ENCODE results near the gene MIA3. TPM values are rescaled to one million over a fixed set of nuclear protein-coding genes. Genes with fewer than 3 reads are reported as not detected.
A peak's percentile ranks its signal among the peaks of the same experiment; 100 is the strongest.
"Not testable (repeated sequence)": the region's sequence is repeated elsewhere in the genome, so short reads cannot be mapped to it uniquely, and the experiment has no call there.

Gene MIA3
- polyA plus RNA-seq, 1 of the 3 experiments (the other 2 are of a cell fraction), result 51.4 TPM

DNA sequence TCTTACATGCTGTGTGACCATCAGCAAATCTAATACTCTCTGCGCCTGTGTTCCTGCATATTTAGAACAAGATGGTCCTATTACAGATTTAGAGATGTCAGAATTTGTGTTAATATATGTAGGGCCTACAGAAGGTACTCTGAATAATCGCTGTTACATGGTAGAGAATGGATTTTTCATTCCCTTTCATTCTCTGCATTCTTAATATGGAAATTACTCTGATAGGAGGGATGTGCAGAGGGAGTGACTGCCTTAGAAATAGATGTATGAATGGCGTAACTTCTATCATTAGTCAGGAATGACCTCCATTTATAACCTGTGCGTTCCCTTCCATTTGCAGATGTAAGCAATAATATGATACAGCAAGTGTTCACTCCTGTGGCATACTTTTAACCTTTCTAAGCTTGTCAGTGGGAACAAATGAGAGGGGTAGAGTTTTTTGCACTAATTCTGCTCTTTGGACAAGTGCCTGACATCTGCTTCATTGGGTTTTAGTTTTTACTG is 45.6 kb downstream of the MIA3 start (continued):
- TF ChIP-seq, protein P1, sequence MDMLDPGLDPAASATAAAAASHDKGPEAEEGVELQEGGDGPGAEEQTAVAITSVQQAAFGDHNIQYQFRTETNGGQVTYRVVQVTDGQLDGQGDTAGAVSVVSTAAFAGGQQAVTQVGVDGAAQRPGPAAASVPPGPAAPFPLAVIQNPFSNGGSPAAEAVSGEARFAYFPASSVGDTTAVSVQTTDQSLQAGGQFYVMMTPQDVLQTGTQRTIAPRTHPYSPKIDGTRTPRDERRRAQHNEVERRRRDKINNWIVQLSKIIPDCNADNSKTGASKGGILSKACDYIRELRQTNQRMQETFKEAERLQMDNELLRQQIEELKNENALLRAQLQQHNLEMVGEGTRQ (IDR thresholded peaks at IDR 0.05; ENCODE audit: borderline replicate concordance, low read depth, low read length), result no peak
- TF ChIP-seq FOSL2 (IDR thresholded peaks at IDR 0.05; ENCODE audit: borderline replicate concordance, low read depth), result no peak
- TF ChIP-seq RAD21 (IDR thresholded peaks at IDR 0.05; ENCODE audit: low read length), result no peak

GRCh38 chr1:222665964-222666363 is 48.1 kb downstream of the MIA3 start:
- Histone ChIP-seq H3K9ac (no peak overlapping the region), H3K4me2 (no peak overlapping the region), H3K79me2 (ENCODE audit: insufficient read depth) (peaks cover 11% of the 10 kb centered on the region; the same call in 1 of the 2 replicates), H3K9me2 (no peaks in the 10 kb centered on the region), H3K27me3 (ENCODE audit: insufficient read depth) (no peaks in the 10 kb centered on the region), H2AFZ (ENCODE audit: low read depth) (no peak overlapping the region), H3F3A (replicated peaks; ENCODE audit: insufficient read depth) (peaks cover 21% of the 10 kb centered on the region), H3K27ac (ENCODE audit: low read depth in 2 of 2, low read length in 1 of 2) (no peak overlapping the region), H3K36me3 (replicated peaks in 1 of 2; ENCODE audit: control insufficient read depth in 1 of 2, insufficient read depth in 2 of 2, low read length in 1 of 2) (peaks cover 65 to 79% of the 10 kb centered on the region in 2 experiments), H3K9me3 (no peaks in the 10 kb centered on the region), H4K20me1 (ENCODE audit: insufficient read depth) (no peaks in the 10 kb centered on the region), H3K4me1 (ENCODE audit: control insufficient read depth in 1 of 2, insufficient read depth in 2 of 2, low read depth in 1 of 2, low read length in 1 of 2) (peaks cover 0 to 6% of the 10 kb centered on the region in 2 experiments; a peak in 2 of 4 replicates), H3K4me3 (ENCODE audit: low read depth in 2 of 2, low read length in 1 of 2) (no peak overlapping the region)
- CTCF ChIA-PET, result interaction anchor here (1.1 kb wide), 1 partner anchor 32 kb away, joined by 4 read pairs; no protein-coding TSS in a partner anchor
- DNase-seq, result no peak
- no peak for TF ChIP-seq SIN3A (IDR thresholded peaks at IDR 0.05; ENCODE audit: borderline replicate concordance, low read depth, low read length)
- no peak for TF ChIP-seq GABPA (IDR thresholded peaks at IDR 0.05; ENCODE audit: low read depth)
- no peak for TF ChIP-seq RXRA (IDR thresholded peaks at IDR 0.05; ENCODE audit: borderline replicate concordance, low read depth)
- TF ChIP-seq, protein P2, sequence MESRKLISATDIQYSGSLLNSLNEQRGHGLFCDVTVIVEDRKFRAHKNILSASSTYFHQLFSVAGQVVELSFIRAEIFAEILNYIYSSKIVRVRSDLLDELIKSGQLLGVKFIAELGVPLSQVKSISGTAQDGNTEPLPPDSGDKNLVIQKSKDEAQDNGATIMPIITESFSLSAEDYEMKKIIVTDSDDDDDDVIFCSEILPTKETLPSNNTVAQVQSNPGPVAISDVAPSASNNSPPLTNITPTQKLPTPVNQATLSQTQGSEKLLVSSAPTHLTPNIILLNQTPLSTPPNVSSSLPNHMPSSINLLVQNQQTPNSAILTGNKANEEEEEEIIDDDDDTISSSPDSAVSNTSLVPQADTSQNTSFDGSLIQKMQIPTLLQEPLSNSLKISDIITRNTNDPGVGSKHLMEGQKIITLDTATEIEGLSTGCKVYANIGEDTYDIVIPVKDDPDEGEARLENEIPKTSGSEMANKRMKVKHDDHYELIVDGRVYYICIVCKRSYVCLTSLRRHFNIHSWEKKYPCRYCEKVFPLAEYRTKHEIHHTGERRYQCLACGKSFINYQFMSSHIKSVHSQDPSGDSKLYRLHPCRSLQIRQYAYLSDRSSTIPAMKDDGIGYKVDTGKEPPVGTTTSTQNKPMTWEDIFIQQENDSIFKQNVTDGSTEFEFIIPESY (IDR thresholded peaks at IDR 0.05; ENCODE audit: borderline replicate concordance, low read depth), result no peak
- TF ChIP-seq, protein P3, sequence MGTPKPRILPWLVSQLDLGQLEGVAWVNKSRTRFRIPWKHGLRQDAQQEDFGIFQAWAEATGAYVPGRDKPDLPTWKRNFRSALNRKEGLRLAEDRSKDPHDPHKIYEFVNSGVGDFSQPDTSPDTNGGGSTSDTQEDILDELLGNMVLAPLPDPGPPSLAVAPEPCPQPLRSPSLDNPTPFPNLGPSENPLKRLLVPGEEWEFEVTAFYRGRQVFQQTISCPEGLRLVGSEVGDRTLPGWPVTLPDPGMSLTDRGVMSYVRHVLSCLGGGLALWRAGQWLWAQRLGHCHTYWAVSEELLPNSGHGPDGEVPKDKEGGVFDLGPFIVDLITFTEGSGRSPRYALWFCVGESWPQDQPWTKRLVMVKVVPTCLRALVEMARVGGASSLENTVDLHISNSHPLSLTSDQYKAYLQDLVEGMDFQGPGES (IDR thresholded peaks at IDR 0.05; ENCODE audit: low read depth, low read length), result no peak
- no peak for TF ChIP-seq RCOR1 (IDR thresholded peaks at IDR 0.05; ENCODE audit: low read length)
- POLR2A ChIA-PET, result no interaction called here
- 91% methylated on average over 7 of the region's 7 CpGs for WGBS (ENCODE audit: low lambda C conversion rate)

GRCh38 chr1:222668184-222668583 is 50.3 kb downstream of the MIA3 start:
- Histone ChIP-seq H3K79me2 (ENCODE audit: insufficient read depth) (peaks cover 11% of the 10 kb centered on the region; the same call in 1 of the 2 replicates), H3K36me3 (replicated peaks in 1 of 2; ENCODE audit: control insufficient read depth in 1 of 2, insufficient read depth in 2 of 2, low read length in 1 of 2) (peaks cover 60 to 78% of the 10 kb centered on the region in 2 experiments), H3K27ac (ENCODE audit: low read depth in 2 of 2, low read length in 1 of 2) (peak overlapping the region in 1 of 2 experiments; percentile 48; a peak in 2 of 4 replicates), H3F3A (replicated peaks; ENCODE audit: insufficient read depth) (peaks cover 21% of the 10 kb centered on the region)
- H3K9ac ChIP-seq; H3K4me3 ChIP-seq (ENCODE audit: low read depth in 2 of 2, low read length in 1 of 2); POLR2A ChIA-PET; DNase-seq; H4K20me1 ChIP-seq (ENCODE audit: insufficient read depth); H3K4me1 ChIP-seq (ENCODE audit: control insufficient read depth in 1 of 2, insufficient read depth in 2 of 2, low read depth in 1 of 2, low read length in 1 of 2); H3K4me2 ChIP-seq; H3K9me2 ChIP-seq; CTCF ChIA-PET; H2AFZ ChIP-seq (ENCODE audit: low read depth); H3K27me3 ChIP-seq (ENCODE audit: insufficient read depth); H3K9me3 ChIP-seq: not testable (repeated sequence)
- WGBS (ENCODE audit: low lambda C conversion rate), result no CpG with 5 or more reads among the region's 4 CpGs

- 100% methylated on average over 1 of the region's 2 CpGs for WGBS (ENCODE audit: low lambda C conversion rate)
- H4K20me1 ChIP-seq (ENCODE audit: insufficient read depth); H3K4me2 ChIP-seq; H3K4me1 ChIP-seq (ENCODE audit: control insufficient read depth in 1 of 2, insufficient read depth in 2 of 2, low read depth in 1 of 2, low read length in 1 of 2); H3K27me3 ChIP-seq (ENCODE audit: insufficient read depth); H3K4me3 ChIP-seq (ENCODE audit: low read depth in 2 of 2, low read length in 1 of 2); H3K27ac ChIP-seq (ENCODE audit: low read depth in 2 of 2, low read length in 1 of 2); H3K9ac ChIP-seq; CTCF ChIA-PET; DNase-seq; H2AFZ ChIP-seq (ENCODE audit: low read depth); H3K9me2 ChIP-seq; POLR2A ChIA-PET; H3K9me3 ChIP-seq: not testable (repeated sequence)
- peaks cover 21% of the 10 kb centered on the region for H3F3A ChIP-seq (replicated peaks; ENCODE audit: insufficient read depth)
- H3K36me3 ChIP-seq (replicated peaks in 1 of 2; ENCODE audit: control insufficient read depth in 1 of 2, insufficient read depth in 2 of 2, low read length in 1 of 2), result peaks cover 63 to 70% of the 10 kb centered on the region in 2 experiments
- H3K79me2 ChIP-seq (ENCODE audit: insufficient read depth), result peaks cover 11% of the 10 kb centered on the region; the same call in 1 of the 2 replicates
Measured at GRCh38 chr1:222669107-222669506, 51.2 kb downstream of the MIA3 start.
